ENCODE measurements around the gene LMO3.
A peak's percentile ranks its signal among the peaks of the same experiment; 100 is the strongest.

The LMO3 gene

GRCh38 chr12:16599081-16599480, 6.9 kb downstream of the LMO3 start:
- DNase-seq, result peak; percentile 39

DNA sequence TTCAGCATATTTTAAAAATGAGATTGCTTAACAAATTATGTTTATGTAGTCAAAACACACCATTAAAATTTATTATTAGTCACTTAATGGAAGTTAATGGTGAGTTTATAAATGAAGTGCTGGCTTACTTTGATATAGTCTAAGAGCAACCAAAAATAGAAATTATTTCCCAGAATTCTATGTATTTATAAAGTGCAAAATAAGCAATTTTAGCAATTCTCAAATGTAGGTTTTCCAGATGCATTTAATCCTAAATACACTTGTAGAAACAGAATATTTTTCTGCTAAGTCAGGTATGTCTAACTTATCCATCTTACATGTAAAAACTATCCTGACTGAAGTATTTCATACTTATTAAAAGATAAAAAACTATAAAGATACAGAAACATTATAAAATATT, 11.2 kb downstream of the LMO3 start:
- DNase-seq, result no peak

- no peak for DNase-seq
Measured at GRCh38 chr12:16593546-16593945, 12.4 kb downstream of the LMO3 start.

DNA sequence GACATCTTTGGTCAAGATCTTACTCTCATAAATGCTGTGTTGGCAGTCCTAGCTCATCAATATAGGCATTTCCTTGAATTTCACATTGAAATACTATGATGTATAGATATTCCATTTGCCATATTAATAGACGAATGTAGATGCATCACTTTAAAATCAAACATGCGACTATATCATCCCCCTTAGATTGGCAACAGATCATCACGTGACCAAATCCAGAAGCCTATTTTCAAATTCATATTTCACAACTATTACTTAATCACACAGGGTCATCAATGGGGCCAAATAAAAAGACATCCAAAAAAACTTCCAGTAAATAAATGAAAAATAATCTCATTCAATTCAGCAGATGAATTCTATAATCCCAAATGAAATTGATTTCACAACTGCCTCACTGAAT, 15.3 kb downstream of the LMO3 start:
- DNase-seq, result no peak

DNA sequence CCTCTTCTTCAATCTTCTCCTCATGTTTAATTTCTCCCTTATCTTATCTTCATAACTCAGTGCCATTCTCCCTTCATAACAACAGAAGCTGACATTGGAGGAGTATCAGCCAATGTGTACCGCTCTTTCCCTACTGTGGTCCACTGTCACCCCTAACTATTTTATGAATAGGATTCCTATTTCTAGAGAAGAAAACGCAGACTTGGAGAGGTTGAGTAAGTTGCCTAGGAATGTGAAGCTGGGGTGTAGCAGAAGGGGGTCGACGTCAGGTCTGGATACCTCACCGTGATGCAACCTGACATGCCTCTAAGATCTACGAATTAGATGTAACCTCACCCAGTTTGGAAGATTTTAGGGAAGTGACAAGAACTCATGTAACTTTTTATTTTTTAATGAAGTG, 17.1 kb downstream of the LMO3 start:
- no peak for DNase-seq

- DNase-seq, result no peak
Measured at GRCh38 chr12:16587514-16587913, 18.4 kb downstream of the LMO3 start.

- DNase-seq, result no peak
Measured at GRCh38 chr12:16587110-16587453, 18.9 kb downstream of the LMO3 start.

DNA sequence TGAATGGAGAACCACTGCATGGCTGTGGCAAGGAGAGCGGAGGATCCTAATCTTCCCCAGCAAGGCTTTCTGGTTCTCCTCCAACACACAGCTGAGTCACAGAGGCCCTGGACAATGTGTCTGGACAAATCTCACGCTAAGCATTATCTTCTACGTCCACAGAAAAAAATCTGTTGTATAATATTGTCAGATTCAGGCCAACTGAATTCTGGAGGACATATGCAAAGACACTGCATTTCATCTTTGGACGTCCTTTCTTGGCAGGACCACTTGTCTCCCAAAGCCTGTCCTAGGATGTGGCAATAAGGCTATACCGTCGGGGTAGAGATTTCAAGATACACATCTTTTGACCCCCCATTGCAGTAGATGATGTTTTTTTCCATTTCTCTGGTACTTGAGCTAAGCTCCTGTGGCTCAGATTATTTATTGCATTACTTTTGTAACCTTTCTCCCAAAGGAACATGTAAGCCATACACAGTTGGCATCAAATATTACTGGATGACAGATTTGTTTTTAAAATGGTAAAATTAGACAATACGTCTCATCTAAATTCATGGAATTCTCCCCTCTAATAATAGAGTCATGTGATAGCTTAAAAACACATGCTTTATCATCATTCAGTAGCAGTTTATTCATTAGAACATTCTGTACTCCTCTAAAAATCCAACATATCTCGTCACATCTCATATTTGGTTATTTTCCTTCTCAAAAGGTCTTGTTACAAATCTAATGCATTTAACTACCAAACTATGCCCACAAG, 19.4 kb downstream of the LMO3 start:
- no peak for DNase-seq

GRCh38 chr12:16585781-16586180, 20.2 kb downstream of the LMO3 start:
- no peak for DNase-seq

DNA sequence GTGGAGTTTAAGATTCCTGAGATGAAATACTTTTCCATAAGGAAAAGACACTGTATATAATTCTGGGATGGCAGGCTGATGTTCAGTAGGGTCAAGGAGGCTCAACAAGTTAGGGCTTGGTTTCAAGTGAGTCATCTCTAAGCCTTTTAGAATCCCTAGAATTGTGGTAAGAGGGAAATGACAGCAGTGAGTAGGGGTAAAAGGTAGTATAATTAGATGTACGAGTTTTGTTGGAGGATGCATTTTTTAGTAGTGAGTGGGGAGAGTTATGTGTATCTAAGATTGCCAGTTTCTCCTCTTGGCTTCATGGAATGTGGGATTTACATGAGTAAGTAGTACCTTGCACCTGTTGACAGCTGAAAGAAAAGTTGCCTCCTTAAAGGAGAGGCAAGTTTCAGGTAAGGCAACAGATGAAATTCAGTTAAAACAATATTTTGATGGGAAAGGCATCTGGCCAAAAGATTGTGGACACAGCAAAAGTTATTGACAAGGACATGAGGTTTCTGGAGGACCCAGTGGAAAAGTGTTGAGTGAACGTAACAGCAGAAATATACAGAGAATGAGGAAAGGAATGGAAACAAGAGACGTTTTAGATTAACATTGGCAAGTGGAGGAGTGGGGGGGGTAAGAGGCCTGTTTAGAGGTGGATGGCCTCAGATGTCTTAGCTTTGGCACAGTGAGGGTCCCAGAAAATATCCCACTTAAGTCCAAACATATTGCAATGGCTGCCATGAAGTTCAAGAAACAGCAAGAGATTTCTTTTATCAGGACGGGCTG, 21.8 kb downstream of the LMO3 start:
- DNase-seq, result no peak

GRCh38 chr12:16581416-16581815, 24.5 kb downstream of the LMO3 start:
- no peak for DNase-seq

DNA sequence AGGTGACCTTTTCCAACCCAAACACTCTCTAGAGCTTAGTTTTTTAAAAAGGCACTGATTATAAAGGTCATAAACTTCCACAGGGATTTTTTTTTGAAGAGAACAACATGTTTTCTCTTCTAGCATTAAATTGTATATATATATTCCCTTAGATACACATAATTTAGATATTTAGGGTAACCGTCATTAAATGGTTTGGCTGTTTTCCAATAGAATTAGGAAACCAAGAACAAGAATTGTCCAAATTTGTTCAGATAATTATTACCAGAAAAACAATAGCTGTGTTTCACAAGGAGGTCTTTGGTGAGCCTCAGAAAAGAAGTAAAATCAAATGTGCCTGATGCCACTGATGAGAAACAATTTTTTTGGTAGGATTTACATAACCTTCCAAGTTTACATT, 26.9 kb downstream of the LMO3 start:
- DNase-seq, result no peak

DNA sequence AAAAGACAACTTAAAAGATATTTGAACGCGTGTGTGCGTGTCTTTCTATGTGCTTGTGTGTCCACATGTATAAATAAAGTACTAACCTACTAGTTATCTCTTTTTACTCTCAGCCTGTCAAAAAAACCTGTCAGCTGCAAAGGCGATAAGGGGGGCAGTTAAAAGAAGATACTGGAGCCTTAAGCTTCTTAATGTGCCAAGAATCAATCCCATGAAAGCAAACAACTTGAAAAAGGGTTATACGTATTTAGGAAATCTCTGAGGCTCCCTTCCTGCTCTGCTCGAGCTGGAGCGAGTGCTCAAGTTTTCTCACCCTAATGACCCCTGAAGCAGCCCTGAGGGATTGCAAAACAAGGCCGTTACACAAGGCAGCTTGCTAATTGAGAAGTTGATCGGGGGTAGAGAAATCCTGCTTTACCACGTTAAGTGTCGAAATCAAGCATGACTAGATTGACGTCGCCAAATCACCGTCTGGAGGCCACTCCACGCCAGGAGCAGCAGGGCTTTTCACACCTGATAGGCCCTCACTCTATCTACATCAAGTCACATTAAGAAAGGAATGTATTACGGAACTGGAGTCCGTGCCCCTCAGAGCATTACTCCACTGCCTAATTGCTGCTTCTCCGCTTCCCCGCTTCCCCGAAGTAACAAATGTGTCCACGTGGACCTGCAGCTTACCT, 32.4 kb downstream of the LMO3 start:
- DNase-seq, result no peak

DNA sequence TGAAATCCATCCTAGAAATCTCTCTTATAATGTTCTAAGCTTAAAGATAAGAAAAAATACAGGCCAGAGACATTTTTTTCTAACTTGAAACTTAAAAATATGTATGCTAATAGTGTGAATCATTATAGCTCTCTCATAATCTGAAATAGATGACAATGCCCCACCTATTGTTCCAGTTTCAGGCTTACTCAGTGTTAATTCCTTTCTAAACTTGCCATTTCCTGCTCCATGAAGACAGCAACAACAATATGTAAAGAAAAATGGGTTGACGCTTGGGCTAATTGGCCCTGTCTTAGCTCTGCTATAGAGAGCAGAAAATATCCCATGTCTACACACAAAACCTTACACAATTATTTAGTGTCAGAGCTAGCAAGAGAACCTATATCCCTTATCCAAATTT, 37.1 kb downstream of the LMO3 start:
- no peak for DNase-seq

- DNase-seq, result no peak
Measured at GRCh38 chr12:16564675-16565074, 41.3 kb downstream of the LMO3 start.

- DNase-seq, result no peak
Measured at GRCh38 chr12:16563504-16563903, 42.5 kb downstream of the LMO3 start.

GRCh38 chr12:16562921-16563320, 43.0 kb downstream of the LMO3 start:
- DNase-seq, result no peak

GRCh38 chr12:16562435-16562834, 43.5 kb downstream of the LMO3 start:
- DNase-seq, result no peak

DNA sequence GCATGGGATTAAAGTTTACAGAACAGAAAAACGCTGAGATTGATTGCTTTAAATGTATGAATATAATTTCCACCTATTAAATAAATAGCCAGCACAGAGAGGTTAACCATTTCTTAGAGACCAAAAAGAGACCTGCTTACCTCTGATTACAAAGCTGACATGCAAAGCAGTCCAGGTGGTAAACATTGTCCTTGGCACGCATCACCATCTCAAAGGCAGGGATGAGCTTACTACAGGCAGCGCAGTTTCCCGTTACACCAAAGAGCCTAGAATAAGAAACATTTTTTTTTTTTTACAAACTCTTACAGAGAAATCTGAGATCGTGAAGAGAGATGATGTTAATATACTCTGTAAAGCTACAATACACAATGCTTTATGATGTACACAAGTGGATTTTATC, 45.7 kb downstream of the LMO3 start:
- no peak for DNase-seq

DNA sequence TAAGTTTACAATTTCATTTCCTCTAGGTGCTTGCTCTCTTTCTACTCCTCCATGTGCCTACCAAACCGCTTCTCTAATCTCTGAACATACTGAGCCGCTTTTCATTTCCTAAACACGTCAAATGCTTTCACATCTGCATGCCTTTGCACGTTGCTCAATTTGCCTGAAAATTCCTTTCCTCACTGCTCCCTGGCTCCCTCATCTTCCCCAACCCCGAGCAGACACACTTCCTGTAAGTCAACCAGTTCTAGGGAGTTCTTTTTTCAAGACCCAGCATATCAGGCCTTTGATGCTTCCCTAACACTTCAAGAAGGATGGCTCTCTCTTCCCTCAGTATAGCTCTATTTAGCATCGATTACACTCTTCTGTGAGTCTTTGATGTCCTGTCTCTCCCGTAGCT, 50.3 kb downstream of the LMO3 start:
- DNase-seq, result no peak

GRCh38 chr12:16553457-16553856, 52.5 kb downstream of the LMO3 start:
- DNase-seq, result no peak

DNA sequence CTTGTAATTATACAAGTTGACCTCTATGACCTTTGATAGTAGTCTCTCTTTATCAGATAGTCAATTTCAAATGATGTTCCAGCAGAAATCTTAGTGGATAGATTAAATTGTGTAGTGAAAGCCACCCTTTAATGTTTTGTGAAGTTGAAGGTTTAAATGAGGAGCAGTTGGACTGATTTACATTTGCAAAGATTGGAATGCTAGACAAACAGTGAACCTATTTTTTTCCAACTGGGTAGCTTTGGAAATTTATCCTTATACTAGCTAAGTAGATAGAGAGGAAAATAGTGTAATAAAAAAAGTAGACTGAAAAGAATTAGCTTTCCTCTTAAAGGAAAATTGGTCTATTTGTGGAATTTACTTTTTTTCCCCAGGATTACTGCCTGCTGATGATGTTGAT, 53.7 kb downstream of the LMO3 start:
- DNase-seq, result no peak

DNA sequence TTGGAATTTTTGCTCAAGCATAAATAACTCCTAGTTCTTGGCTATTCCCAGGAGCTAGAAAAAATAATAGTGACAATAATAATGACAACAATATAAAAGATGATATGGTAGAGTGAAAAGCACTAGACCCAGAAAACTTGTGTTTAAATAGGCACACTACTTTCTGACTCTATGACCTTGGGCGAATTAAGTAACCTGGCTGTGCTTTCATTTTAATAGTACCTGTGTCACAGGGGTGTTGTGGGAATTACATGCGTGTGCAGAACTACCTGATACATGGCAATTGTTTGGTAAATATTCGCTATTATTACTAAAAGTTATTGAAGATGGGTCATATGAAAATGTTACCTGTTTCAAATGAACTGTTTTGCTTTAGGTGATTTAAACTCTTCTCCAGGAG, 60.1 kb downstream of the LMO3 start:
- DNase-seq, result no peak

DNA sequence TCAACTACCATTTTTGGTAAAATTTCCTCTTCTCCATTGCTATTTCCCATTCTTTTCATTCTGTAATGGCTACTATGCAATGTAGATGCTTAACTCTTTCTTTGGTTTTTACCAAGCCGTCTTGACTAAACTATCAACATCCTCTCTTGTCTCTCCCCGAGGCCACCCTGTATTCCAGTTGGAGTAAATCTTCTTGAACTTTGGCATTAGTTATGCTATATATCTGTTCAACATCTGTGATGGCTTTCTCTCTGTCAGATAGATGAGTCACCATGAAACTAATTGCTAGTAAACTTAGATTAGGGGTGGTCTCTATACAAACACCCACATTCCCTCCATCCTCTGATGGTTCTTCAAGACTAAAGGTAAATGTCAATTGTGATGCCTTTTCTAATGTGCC, 63.4 kb downstream of the LMO3 start:
- DNase-seq, result no peak
